IPS DF 19.7 (cell line): ENCODE results near the gene PRKCE.

Experiments
- DNase-seq: peaks from one replicate; pipeline ENCODE4 v3.0.0-alpha.2; 2013; ENCODE audit warnings: low read depth, low spot score

PRKCE gene

GRCh38 chr2:45806563-45807358 lies 155.3 kb downstream of the PRKCE start:
- no peak for DNase-seq

- no peak for DNase-seq
Measured at GRCh38 chr2:45808294-45808800, 156.9 kb downstream of the PRKCE start.

GRCh38 chr2:45809205-45809604 lies 157.7 kb downstream of the PRKCE start:
- DNase-seq: no peak

- DNase-seq: no peak
Measured at GRCh38 chr2:45812011-45812500, 160.6 kb downstream of the PRKCE start.

GRCh38 chr2:45813003-45813941 lies 161.8 kb downstream of the PRKCE start:
- no peak for DNase-seq

GRCh38 chr2:45814488-45814887 lies 163.0 kb downstream of the PRKCE start:
- DNase-seq: no peak

- no peak for DNase-seq
Measured at GRCh38 chr2:45814951-45815621, 163.6 kb downstream of the PRKCE start.

- no peak for DNase-seq
Measured at GRCh38 chr2:45816272-45816671, 164.8 kb downstream of the PRKCE start.

GRCh38 chr2:45818591-45818990 lies 167.1 kb downstream of the PRKCE start:
- DNase-seq: no peak

GRCh38 chr2:45820048-45820447 lies 168.6 kb downstream of the PRKCE start:
- no peak for DNase-seq

- DNase-seq: no peak
Measured at GRCh38 chr2:45821558-45822271, 170.2 kb downstream of the PRKCE start.

- no peak for DNase-seq
Measured at GRCh38 chr2:45822272-45822630, 170.8 kb downstream of the PRKCE start.

- DNase-seq: no peak
Measured at GRCh38 chr2:45823723-45824206, 172.3 kb downstream of the PRKCE start.

- DNase-seq: peak; percentile 5
Measured at GRCh38 chr2:45825001-45825651, 173.7 kb downstream of the PRKCE start.

- no peak for DNase-seq
Measured at GRCh38 chr2:45826460-45826859, 175.0 kb downstream of the PRKCE start.

- no peak for DNase-seq
Measured at GRCh38 chr2:45826884-45827635, 175.6 kb downstream of the PRKCE start.

GRCh38 chr2:45830322-45830721 lies 178.8 kb downstream of the PRKCE start:
- DNase-seq: no peak

- DNase-seq: no peak
Measured at GRCh38 chr2:45833301-45833967, 182.0 kb downstream of the PRKCE start.

- no peak for DNase-seq
Measured at GRCh38 chr2:45833968-45834344, 182.5 kb downstream of the PRKCE start.
